GM12892 (cell line): ENCODE measurements around the gene KRTAP9-1.
"Not testable (repeated sequence)": the region's sequence is repeated elsewhere in the genome, so short reads cannot be mapped to it uniquely, and the experiment has no call there.

Experiments used
- POLR2A ChIP-seq: IDR thresholded peaks from 2 replicates; pipeline ENCODE4 v1.6.1; 2011; ENCODE audit warnings: low read depth, low read length, control low read depth
- POLR2AphosphoS5 ChIP-seq: IDR thresholded peaks from 2 replicates; pipeline ENCODE4 v1.6.1; 2011; ENCODE audit warnings: low read depth, low read length, control low read depth

DNA sequence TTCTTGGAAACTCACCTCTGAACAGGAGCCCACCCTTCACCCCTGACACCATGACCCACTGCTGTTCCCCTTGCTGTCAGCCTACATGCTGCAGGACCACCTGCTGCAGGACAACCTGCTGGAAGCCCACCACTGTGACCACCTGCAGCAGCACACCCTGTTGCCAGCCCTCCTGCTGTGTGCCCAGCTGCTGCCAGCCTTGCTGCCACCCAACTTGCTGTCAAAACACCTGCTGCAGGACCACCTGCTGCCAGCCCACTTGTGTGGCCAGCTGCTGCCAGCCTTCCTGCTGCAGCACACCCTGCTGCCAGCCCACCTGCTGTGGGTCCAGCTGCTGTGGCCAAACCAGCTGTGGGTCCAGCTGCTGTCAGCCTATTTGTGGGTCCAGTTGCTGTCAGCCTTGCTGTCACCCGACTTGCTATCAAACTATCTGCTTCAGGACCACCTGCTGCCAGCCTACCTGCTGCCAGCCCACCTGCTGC lies at the start of gene KRTAP9-1:
- TF ChIP-seq POLR2A, POLR2AphosphoS5: not testable (repeated sequence)
